Measurements from ENCODE around the gene FUT1. TPM values are rescaled to one million over a fixed set of nuclear protein-coding genes. Genes with fewer than 3 reads are reported as not detected.

Gene FUT1
- 0.52 TPM for total RNA-seq
- 1.3 TPM for polyA plus RNA-seq
- long read RNA-seq, donor 1: 0 reads
- long read RNA-seq, donor 2: 0 reads
- long read RNA-seq, donor 3: 0 reads
- long read RNA-seq, donor 4: 0 reads
- long read RNA-seq, donor 5: 0 reads
- long read RNA-seq, donor 6: 0 reads
- long read RNA-seq, donor 7: 0 reads
- long read RNA-seq, donor 8: 0 reads
- long read RNA-seq, donor 9: 0 reads
- long read RNA-seq, donor 10: 0 reads

DNA sequence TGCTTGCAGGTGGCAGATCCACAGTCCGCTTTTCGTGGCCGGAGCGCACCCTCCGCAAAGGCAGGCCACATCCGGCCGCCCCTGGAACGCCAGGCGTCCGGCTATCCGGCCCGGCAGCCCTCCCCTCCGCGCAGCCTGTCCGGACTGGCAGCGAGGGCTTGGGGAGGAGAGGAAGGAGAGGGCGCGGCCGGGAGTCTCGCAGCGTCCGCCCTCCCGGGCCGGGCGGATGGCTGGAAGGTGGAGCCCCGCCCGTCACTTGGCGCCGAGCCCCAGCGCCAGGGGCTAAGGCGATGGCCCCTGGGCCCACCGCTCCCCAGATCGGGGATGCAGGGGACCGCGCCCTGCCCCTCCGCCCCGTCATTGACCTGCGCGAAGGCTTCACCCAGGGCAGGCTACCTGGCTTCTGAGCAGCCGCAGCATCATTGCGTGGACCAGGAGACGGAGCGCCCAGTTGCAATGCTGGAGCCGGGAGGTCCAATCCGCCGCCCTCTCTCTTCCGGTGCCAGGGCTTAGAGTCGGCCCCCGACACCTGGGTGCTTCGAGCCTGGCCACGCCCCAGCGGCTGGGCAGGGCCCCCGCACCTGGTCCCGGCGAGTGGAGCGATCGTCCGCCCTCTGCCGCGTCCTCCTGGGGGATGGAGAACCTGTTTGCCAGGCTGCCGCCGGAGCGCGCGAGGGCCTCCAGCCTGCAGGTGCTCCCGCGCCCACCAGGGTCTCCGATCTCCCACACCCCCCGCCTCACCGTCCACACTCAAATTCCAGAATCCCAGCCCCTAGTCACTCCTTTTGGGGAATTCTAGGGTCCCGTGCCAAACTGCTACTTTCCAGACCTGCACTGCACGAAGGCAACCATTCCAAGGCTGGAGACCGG, at the start of gene FUT1:
Gene FUT1, minus strand, starts transcription at position 146 of the 870 bp plus-strand sequence. CDS start 1,360 bp downstream, outside the sequence.
- H3K4me1 ChIP-seq (ENCODE audit: control insufficient read depth in 2 of 2, insufficient read depth in 2 of 2, low read length in 2 of 2): peaks cover 8 to 17% of the 10 kb centered on the region in 2 donors
- H3K9me3 ChIP-seq (ENCODE audit: control insufficient read depth in 2 of 2, insufficient read depth in 1 of 2, low read length in 1 of 2): no peaks in the 10 kb centered on the region
- peaks cover 30 to 87% of the 10 kb centered on the region in 2 donors for H3K27me3 ChIP-seq (ENCODE audit: control insufficient read depth in 2 of 2, insufficient read depth in 1 of 2, low read length in 1 of 2)
- H3K36me3 ChIP-seq (ENCODE audit: control insufficient read depth in 2 of 2, insufficient read depth in 2 of 2, low read length in 1 of 2): no peaks in the 10 kb centered on the region
- WGBS: 2% methylated on average over 73 of the region's 73 CpGs
- peak in 4 of 9 donors; percentile 24 to 62 (median 35) for DNase-seq (ENCODE audit: low read depth in 6 of 9, low spot score in 9 of 9)
- H3K4me3 ChIP-seq (ENCODE audit: low read length in 2 of 2): peak within 1 kb of the TSS; percentile 12 to 36
- peak within 1 kb of the TSS in 1 of 2 donors; percentile 60 for H3K27ac ChIP-seq (ENCODE audit: low read depth in 1 of 2, low read length in 1 of 2)

DNA sequence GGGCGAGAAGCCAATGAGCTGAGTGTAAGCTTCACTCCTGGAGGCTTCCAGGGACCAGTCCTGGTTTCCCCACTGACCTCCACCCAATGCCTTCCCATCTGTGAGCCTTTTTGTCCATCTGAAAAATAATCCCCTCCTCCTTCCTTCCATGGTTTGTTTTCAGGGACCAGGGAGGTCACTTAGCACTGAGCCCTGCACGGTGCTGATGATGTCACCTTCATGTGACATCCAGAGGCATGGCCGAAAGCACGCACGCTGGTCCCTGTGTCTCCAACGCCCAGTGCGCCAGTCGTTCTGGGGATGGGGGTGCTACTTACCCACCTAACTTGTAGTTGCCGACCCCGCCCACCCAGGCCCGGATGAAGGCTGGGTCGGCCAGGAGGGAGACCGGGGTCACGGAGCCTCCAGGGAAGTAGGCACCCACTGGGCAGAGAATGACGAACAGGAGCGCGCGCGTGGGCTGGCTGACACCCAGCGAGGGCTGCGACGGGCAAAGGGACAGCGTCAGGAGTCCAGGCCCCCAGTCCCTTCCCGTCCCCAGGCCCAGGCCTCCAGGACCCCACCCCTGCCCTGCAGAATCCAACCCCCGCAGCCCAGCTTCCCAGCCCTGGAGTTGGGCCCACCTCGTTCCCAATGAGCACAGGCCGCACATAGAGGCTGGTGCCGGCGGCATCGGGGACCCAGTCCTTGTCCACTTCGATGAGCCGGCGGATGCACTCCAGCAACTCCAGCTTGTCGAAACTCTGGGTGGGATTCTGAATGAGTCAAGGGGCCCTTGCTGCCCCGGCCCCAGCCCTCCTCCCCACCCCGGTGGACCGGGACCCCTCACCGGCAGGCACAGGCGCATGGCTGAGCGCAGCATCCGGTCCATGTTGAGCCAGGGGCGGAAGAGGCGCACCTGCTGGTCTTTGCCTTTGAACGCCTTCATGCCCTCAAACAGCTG, 47.2 kb upstream of the FUT1 start:
- no peaks in the 10 kb centered on the region for H3K9me3 ChIP-seq (ENCODE audit: control insufficient read depth in 2 of 2, insufficient read depth in 1 of 2, low read length in 1 of 2)
- H3K36me3 ChIP-seq (ENCODE audit: control insufficient read depth in 2 of 2, insufficient read depth in 2 of 2, low read length in 1 of 2): peaks cover 0 to 10% of the 10 kb centered on the region in 2 donors
- no peak overlapping the region for H3K4me3 ChIP-seq (ENCODE audit: low read length in 2 of 2)
- no peaks in the 10 kb centered on the region for H3K27me3 ChIP-seq (ENCODE audit: control insufficient read depth in 2 of 2, insufficient read depth in 1 of 2, low read length in 1 of 2)
- DNase-seq (ENCODE audit: low read depth in 6 of 9, low spot score in 9 of 9): no peak
- WGBS: 97% methylated on average over 44 of the region's 44 CpGs
- H3K4me1 ChIP-seq (ENCODE audit: control insufficient read depth in 2 of 2, insufficient read depth in 2 of 2, low read length in 2 of 2): peaks cover 0 to 9% of the 10 kb centered on the region in 2 donors
- H3K27ac ChIP-seq (ENCODE audit: low read depth in 1 of 2, low read length in 1 of 2): peak overlapping the region in 1 of 2 donors; percentile 42

DNA sequence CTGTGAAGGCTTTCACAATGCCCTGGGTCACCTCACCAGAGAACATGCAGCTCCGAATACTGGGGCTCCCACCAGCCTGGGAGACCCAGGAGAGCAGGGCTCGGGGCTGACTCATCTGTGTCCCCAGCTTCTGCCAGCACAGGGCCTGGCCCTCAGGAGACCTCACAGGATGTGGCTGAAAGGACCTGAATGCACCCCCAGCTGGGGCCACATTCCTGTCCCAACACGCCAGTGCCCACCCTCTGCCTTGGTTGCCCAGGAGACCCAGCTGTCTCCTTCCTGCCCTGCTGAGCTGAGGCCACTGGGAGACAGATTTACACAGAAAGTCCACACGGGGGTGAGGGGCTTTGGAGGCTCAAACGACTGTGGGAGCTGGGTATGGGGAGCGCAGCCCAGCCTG, 46.5 kb upstream of the FUT1 start:
- Histone ChIP-seq H3K27ac (ENCODE audit: low read depth in 1 of 2, low read length in 1 of 2) (peak overlapping the region in 1 of 2 donors; percentile 42), H3K4me1 (ENCODE audit: control insufficient read depth in 2 of 2, insufficient read depth in 2 of 2, low read length in 2 of 2) (peaks cover 0 to 10% of the 10 kb centered on the region in 2 donors), H3K36me3 (ENCODE audit: control insufficient read depth in 2 of 2, insufficient read depth in 2 of 2, low read length in 1 of 2) (peaks cover 0 to 10% of the 10 kb centered on the region in 2 donors), H3K9me3 (ENCODE audit: control insufficient read depth in 2 of 2, insufficient read depth in 1 of 2, low read length in 1 of 2) (no peaks in the 10 kb centered on the region), H3K27me3 (ENCODE audit: control insufficient read depth in 2 of 2, insufficient read depth in 1 of 2, low read length in 1 of 2) (no peaks in the 10 kb centered on the region), H3K4me3 (ENCODE audit: low read length in 2 of 2) (no peak overlapping the region)
- WGBS: 81% methylated on average over 6 of the region's 6 CpGs
- no peak for DNase-seq (ENCODE audit: low read depth in 6 of 9, low spot score in 9 of 9)

- no peaks in the 10 kb centered on the region for H3K9me3 ChIP-seq (ENCODE audit: control insufficient read depth in 2 of 2, insufficient read depth in 1 of 2, low read length in 1 of 2)
- H3K4me3 ChIP-seq (ENCODE audit: low read length in 2 of 2): no peak overlapping the region
- no peaks in the 10 kb centered on the region for H3K27me3 ChIP-seq (ENCODE audit: control insufficient read depth in 2 of 2, insufficient read depth in 1 of 2, low read length in 1 of 2)
- WGBS: 97% methylated on average over 7 of the region's 7 CpGs
- DNase-seq (ENCODE audit: low read depth in 6 of 9, low spot score in 9 of 9): no peak
- H3K4me1 ChIP-seq (ENCODE audit: control insufficient read depth in 2 of 2, insufficient read depth in 2 of 2, low read length in 2 of 2): peaks cover 0 to 10% of the 10 kb centered on the region in 2 donors
- H3K27ac ChIP-seq (ENCODE audit: low read depth in 1 of 2, low read length in 1 of 2): no peak overlapping the region
- peaks cover 0 to 10% of the 10 kb centered on the region in 2 donors for H3K36me3 ChIP-seq (ENCODE audit: control insufficient read depth in 2 of 2, insufficient read depth in 2 of 2, low read length in 1 of 2)
Measured at GRCh38 chr19:48797103-48797502, 44.7 kb upstream of the FUT1 start.

GRCh38 chr19:48796298-48797083, 44.0 kb upstream of the FUT1 start:
- 97% methylated on average over 20 of the region's 20 CpGs for WGBS
- H3K27me3 ChIP-seq (ENCODE audit: control insufficient read depth in 2 of 2, insufficient read depth in 1 of 2, low read length in 1 of 2): no peaks in the 10 kb centered on the region
- H3K4me1 ChIP-seq (ENCODE audit: control insufficient read depth in 2 of 2, insufficient read depth in 2 of 2, low read length in 2 of 2): peaks cover 0 to 10% of the 10 kb centered on the region in 2 donors
- H3K9me3 ChIP-seq (ENCODE audit: control insufficient read depth in 2 of 2, insufficient read depth in 1 of 2, low read length in 1 of 2): no peaks in the 10 kb centered on the region
- no peak overlapping the region for H3K4me3 ChIP-seq (ENCODE audit: low read length in 2 of 2)
- H3K36me3 ChIP-seq (ENCODE audit: control insufficient read depth in 2 of 2, insufficient read depth in 2 of 2, low read length in 1 of 2): peaks cover 0 to 10% of the 10 kb centered on the region in 2 donors
- H3K27ac ChIP-seq (ENCODE audit: low read depth in 1 of 2, low read length in 1 of 2): no peak overlapping the region
- no peak for DNase-seq (ENCODE audit: low read depth in 6 of 9, low spot score in 9 of 9)

GRCh38 chr19:48795685-48796070, 43.2 kb upstream of the FUT1 start:
- Histone ChIP-seq H3K4me3 (ENCODE audit: low read length in 2 of 2) (no peak overlapping the region), H3K9me3 (ENCODE audit: control insufficient read depth in 2 of 2, insufficient read depth in 1 of 2, low read length in 1 of 2) (no peaks in the 10 kb centered on the region), H3K27ac (ENCODE audit: low read depth in 1 of 2, low read length in 1 of 2) (peak overlapping the region; percentile 36 to 64), H3K4me1 (ENCODE audit: control insufficient read depth in 2 of 2, insufficient read depth in 2 of 2, low read length in 2 of 2) (peaks cover 0 to 10% of the 10 kb centered on the region in 2 donors), H3K27me3 (ENCODE audit: control insufficient read depth in 2 of 2, insufficient read depth in 1 of 2, low read length in 1 of 2) (no peaks in the 10 kb centered on the region), H3K36me3 (ENCODE audit: control insufficient read depth in 2 of 2, insufficient read depth in 2 of 2, low read length in 1 of 2) (peaks cover 0 to 10% of the 10 kb centered on the region in 2 donors)
- WGBS: 96% methylated on average over 2 of the region's 2 CpGs
- DNase-seq (ENCODE audit: low read depth in 6 of 9, low spot score in 9 of 9): no peak

DNA sequence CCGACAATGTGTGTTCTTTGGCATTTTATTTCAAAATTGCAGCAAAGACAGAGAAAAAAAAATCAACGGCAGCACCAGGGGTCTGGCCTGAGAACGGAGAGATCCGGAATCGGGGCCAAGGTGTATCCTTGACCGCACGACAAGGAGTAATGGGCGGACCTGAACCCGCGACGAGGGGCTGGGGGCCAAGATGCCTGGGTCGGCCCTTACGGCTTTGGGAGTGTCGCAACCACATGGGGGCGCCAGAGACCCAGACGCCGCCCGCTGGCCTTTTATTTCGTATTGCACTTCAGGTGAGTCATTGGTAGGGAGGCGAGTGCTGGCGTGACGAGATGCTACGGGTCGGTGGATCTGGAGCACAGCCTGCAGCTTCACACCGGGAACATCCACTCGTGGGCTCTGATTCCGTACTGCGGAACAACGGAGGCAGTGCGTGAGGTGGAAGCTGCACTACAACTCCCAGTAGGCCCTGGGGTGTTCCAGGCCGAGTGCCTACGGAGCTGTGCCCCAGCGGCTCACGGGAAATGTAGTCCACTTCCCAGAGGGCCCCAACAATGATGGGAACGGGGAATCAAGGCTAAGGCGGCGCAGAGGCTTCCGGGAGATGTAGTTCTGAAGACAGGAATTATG, 42.7 kb upstream of the FUT1 start:
- Histone ChIP-seq H3K4me1 (ENCODE audit: control insufficient read depth in 2 of 2, insufficient read depth in 2 of 2, low read length in 2 of 2) (peaks cover 0 to 10% of the 10 kb centered on the region in 2 donors), H3K27me3 (ENCODE audit: control insufficient read depth in 2 of 2, insufficient read depth in 1 of 2, low read length in 1 of 2) (no peaks in the 10 kb centered on the region), H3K4me3 (ENCODE audit: low read length in 2 of 2) (peak overlapping the region; percentile 58 to 62), H3K36me3 (ENCODE audit: control insufficient read depth in 2 of 2, insufficient read depth in 2 of 2, low read length in 1 of 2) (peaks cover 0 to 10% of the 10 kb centered on the region in 2 donors), H3K9me3 (ENCODE audit: control insufficient read depth in 2 of 2, insufficient read depth in 1 of 2, low read length in 1 of 2) (no peaks in the 10 kb centered on the region), H3K27ac (ENCODE audit: low read depth in 1 of 2, low read length in 1 of 2) (peak overlapping the region; percentile 53 to 64)
- DNase-seq (ENCODE audit: low read depth in 6 of 9, low spot score in 9 of 9): peak; percentile 83 to 94 (median 88)
- WGBS: 4% methylated on average over 38 of the region's 38 CpGs

DNA sequence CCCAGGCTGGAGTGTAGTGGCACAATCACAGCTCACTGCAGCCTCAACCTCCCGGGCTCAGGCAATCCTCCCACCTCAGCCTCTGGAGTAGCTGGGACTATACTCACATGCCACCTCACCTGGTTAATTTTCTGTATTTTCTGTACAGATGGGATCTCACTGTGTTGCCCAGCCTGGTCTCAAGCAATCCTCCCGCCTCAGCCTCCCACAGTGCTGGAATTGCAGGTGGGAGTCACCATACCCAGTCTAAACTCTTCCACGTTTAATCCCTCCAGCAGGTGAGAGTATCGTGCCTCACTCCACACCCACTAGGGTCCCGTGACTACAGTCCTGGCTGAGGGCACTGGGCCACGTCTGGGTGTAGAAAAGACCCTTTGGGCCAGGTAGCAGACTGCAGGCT, 41.9 kb upstream of the FUT1 start:
- Histone ChIP-seq H3K4me1 (ENCODE audit: control insufficient read depth in 2 of 2, insufficient read depth in 2 of 2, low read length in 2 of 2) (peaks cover 0 to 10% of the 10 kb centered on the region in 2 donors), H3K27ac (ENCODE audit: low read depth in 1 of 2, low read length in 1 of 2) (no peak overlapping the region), H3K27me3 (ENCODE audit: control insufficient read depth in 2 of 2, insufficient read depth in 1 of 2, low read length in 1 of 2) (no peaks in the 10 kb centered on the region), H3K4me3 (ENCODE audit: low read length in 2 of 2) (no peak overlapping the region), H3K9me3 (ENCODE audit: control insufficient read depth in 2 of 2, insufficient read depth in 1 of 2, low read length in 1 of 2) (no peaks in the 10 kb centered on the region), H3K36me3 (ENCODE audit: control insufficient read depth in 2 of 2, insufficient read depth in 2 of 2, low read length in 1 of 2) (peaks cover 0 to 5% of the 10 kb centered on the region in 2 donors)
- 95% methylated on average over 6 of the region's 6 CpGs for WGBS
- DNase-seq (ENCODE audit: low read depth in 6 of 9, low spot score in 9 of 9): no peak
